Upper lobe of left lung (tissue), 4 donors: ENCODE results near the gene CGAS.

Experiments used
- CTCF ChIP-seq, 6 experiments: fragments of 450-650 bp in 4 of 6; fragments of 200-600 bp in 2 of 6; sonication (generic) in 2 of 6; IDR thresholded peaks; one replicate each; pipeline ENCODE4 v1.5.1; 2016 to 2019; ENCODE audit warnings: antibody characterized with exemption in 6 of 6
- EP300 ChIP-seq, 4 donors: sonication (generic); formaldehyde crosslinking; IDR thresholded peaks; one replicate each; pipeline ENCODE4 v1.5.1; 2017; ENCODE audit warnings: antibody characterized with exemption in 4 of 4, control low read depth in 2 of 4
- POLR2A ChIP-seq, 4 donors: fragments of 450-650 bp; IDR thresholded peaks; one replicate each; pipeline ENCODE4 v1.5.1; 2016 to 2017; ENCODE audit warnings: antibody characterized with exemption in 4 of 4, mild to moderate bottlenecking in 2 of 4
- POLR2AphosphoS5 ChIP-seq, 2 donors: sonication (generic); formaldehyde crosslinking; IDR thresholded peaks; one replicate each; pipeline ENCODE4 v1.5.1; 2017; ENCODE audit warnings: antibody characterized with exemption in 2 of 2

- no peak for TF ChIP-seq POLR2A (IDR thresholded peaks at IDR 0.05)
- TF ChIP-seq CTCF (IDR thresholded peaks at IDR 0.05) = no peak
- TF ChIP-seq EP300 (IDR thresholded peaks at IDR 0.05) = no peak
- TF ChIP-seq POLR2AphosphoS5 (IDR thresholded peaks at IDR 0.05) = no peak
Measured at GRCh38 chr6:73487473-73487872, 35.4 kb upstream of the CGAS start.
